HG03521 (cell line): Measurements from ENCODE around the gene BCR.

Experiments used
- ATAC-seq: cut with Tn5 transposase; IDR thresholded peaks from one replicate; pipeline ENCODE4 v1.9.1; 2021; ENCODE audit warnings: mild to moderate bottlenecking, moderate library complexity; ENCODE audit not compliant: unreplicated experiment

Gene BCR

DNA sequence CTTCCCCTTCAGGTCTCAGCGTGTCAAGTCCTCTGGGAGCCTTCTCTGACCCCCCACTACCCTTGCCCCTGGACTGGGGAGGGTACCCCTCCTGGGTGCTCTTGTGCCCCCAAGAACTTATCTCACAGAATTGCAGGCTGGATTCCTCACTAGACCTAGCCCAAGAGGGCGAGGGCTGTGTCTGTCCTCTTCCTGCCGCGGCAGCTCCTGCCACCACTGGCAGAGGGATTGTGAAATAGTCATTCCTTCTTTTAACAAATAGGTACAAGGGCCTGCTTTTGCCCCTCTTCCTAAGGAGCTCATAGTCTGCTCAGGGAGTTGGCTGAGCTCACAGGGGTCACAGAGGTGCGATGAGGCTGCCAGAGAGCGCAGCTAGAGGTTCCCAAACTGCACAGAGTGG, 29.5 kb upstream of the BCR start:
- no peak for ATAC-seq

- ATAC-seq, result no peak
Measured at GRCh38 chr22:23151827-23152226, 28.5 kb upstream of the BCR start.

DNA sequence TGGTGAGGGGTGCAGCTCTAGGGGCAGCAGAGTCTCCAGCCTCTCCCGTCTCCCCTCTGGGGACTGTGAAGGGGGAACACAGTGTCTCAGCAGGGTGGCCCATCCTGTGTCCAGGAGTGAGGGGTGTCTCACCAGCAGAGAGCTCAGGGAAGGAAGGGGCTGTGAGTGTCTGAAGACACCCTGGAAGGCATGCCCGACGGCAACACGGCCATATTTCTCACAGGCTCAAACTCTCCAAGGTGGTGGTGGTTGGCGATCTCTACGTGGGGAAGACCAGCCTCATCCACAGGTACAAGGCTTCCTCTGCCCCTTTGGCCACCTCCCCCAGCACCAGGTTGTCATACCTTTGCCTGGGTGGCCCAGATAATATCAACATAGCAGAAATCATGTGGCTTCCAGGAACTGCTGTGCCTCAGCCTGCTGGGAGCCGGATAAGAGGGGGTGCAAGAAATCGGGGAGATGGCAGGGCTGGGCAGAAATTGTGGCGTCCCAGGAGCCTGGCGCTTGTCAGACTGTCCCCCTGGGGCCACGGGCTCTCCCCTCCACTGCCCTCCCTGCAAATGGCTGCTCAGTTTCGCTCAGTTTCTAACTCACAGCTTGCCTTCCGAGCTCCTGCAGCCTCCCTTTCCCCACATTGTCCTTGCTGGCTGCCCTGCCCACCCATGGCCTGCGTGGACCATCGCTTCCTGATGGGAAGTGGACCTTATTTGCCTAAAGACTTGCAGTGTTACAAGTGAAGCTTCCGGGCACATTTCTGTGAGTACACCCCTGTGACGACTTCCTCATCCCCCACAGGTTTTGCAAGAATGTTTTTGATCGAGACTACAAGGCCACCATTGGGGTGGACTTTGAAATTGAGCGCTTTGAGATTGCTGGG, 27.8 kb upstream of the BCR start:
- ATAC-seq, result no peak

DNA sequence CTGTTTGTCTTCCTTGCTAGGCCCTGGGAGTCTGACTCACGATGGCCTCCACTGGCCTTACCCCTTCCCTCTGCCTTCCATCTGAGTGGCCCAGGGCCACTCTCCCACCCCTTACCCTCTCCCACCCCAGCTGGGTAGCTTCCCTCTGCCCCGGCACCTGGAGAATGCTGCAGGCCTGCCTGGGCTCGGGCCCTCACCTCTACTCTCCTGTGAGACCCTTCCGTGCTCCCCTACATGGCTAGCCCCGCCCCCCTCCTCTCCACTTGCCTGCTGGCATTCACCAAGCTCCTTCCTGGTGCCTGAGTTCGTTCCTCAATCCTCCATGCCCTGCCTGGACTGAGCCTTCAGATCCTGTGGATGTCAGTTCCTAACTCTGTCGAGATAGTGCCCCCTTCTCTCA, 26.3 kb upstream of the BCR start:
- no peak for ATAC-seq

DNA sequence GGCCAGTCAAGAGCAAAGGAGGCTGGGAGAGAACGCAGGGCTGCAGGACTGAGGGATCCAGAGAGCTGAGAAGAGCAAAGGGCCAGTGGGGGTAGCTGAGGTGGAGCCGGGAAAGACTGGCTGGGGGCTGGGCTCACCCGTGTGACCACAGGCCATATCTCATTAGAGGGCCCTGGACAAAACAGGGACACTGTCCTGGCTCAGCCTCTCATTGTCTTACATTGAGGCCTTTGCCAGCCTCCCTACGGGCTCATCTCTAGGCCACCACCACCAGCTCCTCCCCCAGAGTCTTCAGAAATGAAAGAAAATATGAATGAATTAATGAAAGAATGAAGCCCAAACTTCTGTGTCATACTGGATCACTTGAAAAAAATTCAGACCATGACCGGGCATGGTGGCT, 25.8 kb upstream of the BCR start:
- no peak for ATAC-seq

- ATAC-seq, result no peak
Measured at GRCh38 chr22:23155143-23155542, 25.2 kb upstream of the BCR start.

- no peak for ATAC-seq
Measured at GRCh38 chr22:23155831-23156230, 24.5 kb upstream of the BCR start.

GRCh38 chr22:23156286-23156685, 24.0 kb upstream of the BCR start:
- no peak for ATAC-seq

GRCh38 chr22:23157560-23158515, 22.5 kb upstream of the BCR start:
- ATAC-seq, result no peak

GRCh38 chr22:23158516-23159290, 21.6 kb upstream of the BCR start:
- ATAC-seq, result no peak

GRCh38 chr22:23159291-23159630, 21.0 kb upstream of the BCR start:
- no peak for ATAC-seq

DNA sequence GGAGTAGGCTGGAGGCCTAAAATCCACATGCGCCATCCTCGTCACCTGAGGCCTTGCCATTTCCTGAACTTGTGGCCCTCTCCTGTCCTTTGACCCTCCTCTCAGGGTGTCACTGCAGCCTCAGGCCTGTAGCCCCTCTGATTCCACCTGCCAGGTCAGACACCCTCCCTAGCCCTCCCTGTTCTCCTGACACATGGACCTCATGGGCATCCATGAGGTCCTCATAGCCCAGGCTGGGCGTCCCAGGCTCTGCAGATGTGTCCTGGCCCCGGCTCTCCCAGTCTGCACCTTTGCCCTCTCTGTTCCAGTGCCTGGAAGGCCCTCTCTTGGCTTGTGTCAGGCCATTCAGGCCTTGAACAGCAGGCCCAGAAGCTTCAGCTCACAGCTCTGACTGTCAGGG, 19.3 kb upstream of the BCR start:
- ATAC-seq, result no peak

DNA sequence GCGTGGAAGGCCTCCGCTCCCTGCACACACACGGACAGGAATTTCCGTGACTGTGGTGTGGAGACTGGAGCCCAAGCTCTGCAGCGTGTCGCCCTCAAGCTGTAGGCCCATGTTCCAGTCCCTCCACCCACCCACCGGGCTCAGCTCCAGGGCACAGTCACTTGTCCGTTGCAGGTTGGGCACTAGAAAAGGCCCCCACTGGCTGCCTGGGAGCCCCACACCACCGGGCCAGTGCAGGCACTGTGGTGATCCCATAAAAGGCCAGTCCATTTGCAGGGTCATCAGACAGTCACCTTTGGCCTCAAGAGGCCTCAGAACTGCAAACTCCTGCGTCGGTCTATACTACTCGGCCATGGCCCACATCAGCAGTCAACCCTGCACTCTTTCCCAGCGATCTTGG, 18.7 kb upstream of the BCR start:
- ATAC-seq, result no peak

DNA sequence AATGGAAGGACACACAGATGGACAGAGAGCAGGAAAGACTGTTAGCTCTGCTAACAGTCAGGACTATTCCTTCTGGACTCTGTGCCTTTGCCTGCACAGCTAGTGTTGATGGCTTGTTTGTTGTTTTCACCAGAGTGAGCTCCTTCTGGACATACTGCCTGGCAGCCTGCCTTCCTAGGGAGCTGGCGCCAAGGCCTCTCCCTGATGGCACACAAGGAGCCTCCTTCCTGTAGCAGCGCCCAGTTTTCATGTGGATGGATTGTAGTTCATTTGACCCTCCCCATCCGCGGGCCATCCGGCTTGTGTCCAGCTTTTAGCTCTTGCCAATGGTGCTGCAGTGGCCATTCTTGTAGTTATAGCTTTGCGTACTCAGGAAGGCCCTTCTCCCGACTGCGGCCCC, 16.6 kb upstream of the BCR start:
- no peak for ATAC-seq

- ATAC-seq, result no peak
Measured at GRCh38 chr22:23164091-23164490, 16.2 kb upstream of the BCR start.

GRCh38 chr22:23166042-23166831, 14.1 kb upstream of the BCR start:
- ATAC-seq, result no peak

DNA sequence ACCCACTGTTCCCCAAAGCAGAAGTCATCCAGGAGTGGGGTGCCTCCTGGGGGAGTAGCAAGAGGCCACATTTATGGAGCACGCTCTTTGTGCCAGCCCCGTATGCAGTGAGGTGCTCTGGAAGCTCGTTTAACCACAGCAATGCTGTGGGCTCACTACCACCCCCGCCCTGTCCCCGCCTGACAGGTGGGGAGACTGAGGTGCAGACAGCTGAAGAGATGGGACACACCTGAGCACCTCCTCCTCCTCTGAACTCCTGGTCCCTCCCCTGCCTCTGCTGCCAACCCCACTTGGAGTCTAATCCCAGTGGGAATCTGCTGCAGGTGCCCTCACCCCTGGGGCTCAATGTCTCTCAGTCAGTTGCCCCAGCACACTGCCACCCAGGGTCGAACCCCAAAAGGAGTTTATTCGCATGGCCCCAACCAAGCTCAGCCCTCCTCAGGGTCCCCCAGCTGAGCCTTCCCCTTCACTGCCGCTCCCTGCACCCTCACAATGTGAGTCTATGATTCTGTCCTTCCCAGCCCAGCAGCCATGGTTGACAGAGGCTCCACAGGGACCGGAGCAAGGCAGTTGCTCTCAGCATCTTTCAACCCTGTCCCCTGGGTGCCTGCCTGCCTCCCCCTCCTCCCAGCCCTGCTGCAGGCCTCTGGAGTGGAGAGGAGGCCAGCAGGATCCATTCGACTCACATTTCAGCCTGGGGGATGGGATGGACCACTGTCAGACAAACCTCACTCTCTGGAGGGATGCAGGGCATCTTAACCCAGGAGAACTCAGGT, 13.3 kb upstream of the BCR start:
- ATAC-seq, result no peak

DNA sequence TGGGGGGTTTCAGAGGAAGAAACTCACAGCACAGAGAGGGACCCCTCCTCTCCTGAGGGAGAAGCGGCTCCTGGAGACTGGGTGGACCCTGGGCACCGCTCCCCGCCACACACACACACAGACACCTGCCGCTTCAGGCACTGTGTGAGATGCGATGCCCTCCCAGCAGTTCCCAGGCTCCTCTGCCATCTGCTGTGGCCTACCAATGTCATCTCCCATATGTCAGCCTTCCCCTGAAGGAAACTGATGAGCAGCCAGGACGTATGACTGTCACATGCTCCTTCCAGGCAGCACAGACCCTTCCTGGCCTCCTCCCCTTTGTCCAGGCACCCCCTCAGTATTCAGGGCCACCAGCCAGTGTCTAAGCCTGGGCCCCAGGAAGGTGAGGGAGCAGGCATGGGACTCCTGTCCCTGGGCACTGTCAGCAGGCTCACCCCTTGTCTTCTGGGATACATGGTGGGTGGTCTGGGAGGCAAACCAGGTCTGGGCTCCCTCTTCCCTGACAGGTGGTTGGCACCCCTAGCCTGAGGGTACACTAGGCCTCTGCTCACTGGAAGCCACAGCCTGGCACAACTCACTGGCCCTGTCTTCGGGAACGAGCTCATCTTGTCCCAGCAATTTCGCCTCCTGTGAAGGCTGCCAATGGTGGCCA, 11.8 kb upstream of the BCR start:
- ATAC-seq, result no peak

DNA sequence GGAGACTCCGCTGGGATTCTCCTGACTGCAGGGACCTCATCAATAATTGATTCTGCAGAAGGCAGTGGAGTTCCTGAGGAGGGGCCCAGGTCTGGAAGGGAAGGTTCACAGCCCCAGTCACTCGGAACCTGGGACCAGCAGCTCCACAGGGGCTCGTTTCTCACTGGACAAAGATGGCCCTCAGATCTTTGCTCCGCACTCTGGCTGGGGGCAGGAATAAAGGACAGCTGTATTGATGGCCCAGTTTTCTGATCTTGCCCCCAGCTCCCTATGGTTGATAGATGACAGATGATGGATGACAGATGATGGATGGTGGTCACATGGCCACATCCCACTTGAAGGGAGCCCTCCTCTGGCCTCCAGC, 11.3 kb upstream of the BCR start:
- no peak for ATAC-seq
